NCI-H2227 treated with DMSO at 0.1 percent for 48 hours (cell line): ENCODE data around the gene ALDH5A1.

Source experiments
- DNase-seq: peaks from one replicate; lab custom pipeline; 2025; lab: John Stamatoyannopoulos, UW

Gene ALDH5A1

DNA sequence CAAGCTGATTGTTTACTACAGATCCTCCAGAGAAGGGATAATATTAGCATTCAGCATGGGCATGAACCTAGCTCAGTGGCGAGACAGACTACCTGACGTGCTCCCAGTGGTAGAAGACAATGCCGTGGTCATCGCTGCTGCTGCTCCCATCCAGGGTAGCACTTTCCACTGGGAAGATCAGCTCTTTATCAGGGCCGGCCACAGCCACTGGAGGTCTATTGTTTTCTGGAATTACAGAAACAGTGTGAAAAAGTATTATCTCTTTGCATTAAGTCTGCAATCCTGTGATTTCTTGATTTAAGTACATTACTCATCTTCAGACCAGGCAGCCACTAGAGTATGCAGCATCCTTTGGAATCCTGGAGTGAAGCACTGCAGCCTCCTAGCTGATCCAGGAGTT, 75.0 kb downstream of the ALDH5A1 start:
- DNase-seq, result no peak

DNA sequence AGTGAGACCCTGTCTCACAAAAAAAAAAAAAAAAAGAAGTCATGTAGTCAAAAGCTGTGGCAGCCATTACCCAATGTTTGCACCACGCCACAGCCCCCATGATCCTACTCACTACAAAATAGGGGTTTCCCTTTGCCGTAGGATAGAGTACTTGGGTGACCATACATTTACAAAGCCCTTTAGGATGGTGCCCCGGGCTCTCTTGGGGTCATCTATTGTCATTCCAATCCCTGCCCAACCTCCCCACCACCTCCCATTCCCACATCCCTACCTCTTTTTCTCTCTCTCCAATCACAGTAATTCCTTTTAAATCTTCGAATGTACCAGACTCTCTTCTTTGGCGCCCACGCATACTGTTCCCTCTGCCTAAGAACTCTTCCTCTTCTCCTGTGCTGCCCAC, 76.6 kb downstream of the ALDH5A1 start:
- no peak for DNase-seq

DNA sequence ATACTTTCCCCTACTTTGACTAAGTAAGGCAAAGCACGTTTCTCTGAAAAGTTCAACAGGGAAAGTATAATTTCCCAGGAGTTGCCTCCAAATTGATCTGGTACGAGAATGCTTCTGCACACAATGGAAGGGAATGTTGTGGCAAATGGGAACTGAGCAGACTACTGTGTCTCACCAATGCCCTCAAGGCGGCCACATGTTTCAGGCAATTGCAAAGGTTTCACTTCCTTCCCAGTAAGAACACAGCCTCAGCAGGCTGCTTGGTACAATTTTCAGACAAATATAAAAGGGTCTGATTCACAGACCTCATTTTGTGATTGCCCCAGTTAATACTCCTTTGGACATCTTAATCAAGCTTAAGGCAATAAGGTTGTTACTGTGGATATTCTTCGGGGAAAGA, 80.0 kb downstream of the ALDH5A1 start:
- no peak for DNase-seq

DNA sequence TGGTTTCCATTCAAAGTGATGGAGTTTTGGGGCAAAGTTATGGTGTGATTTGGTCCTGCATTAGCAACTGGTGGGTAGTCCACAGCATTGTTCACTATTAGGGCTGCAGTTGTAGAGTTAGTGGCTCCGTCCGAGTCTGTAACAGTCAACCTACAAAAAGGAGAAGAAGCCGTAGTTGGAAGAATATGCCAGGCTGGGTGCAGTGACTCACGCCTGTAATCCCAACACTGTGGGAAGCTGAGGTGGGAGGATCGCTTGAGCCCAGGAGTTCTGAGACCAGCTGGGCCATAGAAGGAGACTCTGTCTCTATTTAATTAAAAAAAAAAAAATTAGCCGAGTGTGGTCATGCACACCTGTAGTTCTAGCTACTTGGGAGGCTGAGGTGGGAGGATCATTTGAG, 81.7 kb downstream of the ALDH5A1 start:
- DNase-seq, result no peak

DNA sequence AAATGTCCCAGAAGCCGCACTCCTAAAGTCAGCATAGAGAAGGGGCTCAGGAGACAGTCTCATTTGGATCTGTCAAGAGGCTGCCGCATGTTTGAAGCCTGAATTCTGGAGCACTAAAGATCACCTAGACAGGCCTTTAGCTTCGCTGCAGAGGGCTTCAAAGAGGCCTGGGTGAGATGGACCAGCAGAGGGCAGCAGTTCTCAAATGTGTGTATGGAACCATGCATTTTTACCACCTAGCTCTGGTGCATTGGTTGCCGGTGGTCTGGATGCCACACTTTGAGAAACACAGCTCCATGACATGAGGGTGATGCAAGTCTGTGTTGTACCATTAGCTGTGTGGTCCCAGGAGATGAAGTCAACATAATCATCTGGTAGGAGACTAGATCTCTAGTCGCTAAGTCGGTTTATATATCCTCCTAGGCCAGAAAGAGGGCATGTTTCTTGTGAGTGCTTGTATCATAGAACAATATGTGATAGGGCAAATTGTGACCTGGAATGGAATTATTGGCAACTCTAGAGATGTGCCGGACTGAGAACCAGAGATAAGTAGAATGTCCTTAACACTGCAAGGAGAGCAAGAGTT, 86.4 kb downstream of the ALDH5A1 start:
- peak; percentile 85 for DNase-seq

DNA sequence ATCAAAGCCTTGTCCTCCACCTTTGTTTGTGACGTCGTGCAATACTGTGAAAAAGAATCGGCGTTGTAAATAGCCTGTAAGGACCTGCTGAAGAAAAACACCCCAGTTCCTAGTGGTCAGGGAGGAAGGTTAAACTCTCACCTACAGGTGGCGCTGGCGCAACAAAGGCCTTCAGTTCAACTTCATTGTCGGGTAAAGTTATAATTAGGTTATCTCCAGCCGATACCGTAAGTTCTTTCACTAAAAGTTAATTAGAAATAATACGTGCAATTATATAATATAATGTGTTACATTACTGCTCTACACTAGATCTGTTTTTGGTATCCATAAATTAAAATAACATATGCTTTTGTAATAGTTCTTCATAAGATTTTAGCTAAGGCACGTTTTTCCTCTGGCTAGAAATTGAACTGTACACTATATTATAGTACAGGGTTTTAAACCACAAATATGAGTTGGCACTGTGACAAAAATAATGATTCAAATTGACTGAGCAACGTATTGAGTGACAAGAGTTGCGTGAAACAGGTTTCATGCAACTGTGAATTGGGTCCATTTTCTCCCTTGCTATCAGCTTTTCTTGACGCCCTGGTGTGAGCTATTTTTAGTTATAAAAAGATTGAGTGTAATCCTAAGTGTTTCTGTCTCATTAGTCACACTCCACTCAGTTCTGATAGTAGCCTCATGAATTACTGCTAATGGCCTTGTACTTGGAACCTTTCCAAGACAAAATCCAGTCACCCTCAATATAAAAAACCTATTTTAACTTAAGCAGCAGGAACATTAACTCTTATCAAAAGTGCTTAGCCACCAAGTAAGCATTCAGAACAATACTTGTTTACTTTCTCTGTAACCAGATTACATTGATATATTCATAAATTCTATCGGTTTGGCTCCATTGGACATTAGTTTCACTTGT, 89.0 kb downstream of the ALDH5A1 start:
- peak; percentile 90 for DNase-seq

DNA sequence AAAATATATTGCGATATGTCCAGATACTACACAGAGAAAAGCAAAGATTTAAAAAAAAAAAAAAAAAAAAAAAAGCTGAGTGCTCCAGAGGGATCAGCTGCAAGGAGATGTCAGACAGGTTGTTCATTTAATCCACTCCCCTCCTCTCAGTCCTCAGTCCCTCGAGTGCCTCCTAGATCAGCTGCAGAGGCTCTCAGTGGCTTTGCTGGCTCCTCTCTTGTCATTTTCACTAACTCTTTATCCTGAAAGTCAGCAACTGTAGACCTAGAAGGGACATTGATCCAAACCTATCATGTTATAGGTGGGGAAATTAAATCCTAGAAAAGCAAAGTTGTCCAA, 89.6 kb downstream of the ALDH5A1 start:
- DNase-seq, result peak; percentile 89
